Measurements from ENCODE around the gene CLIP3.
"Not testable (repeated sequence)": the region's sequence is repeated elsewhere in the genome, so short reads cannot be mapped to it uniquely, and the experiment has no call there.

The CLIP3 gene

DNA sequence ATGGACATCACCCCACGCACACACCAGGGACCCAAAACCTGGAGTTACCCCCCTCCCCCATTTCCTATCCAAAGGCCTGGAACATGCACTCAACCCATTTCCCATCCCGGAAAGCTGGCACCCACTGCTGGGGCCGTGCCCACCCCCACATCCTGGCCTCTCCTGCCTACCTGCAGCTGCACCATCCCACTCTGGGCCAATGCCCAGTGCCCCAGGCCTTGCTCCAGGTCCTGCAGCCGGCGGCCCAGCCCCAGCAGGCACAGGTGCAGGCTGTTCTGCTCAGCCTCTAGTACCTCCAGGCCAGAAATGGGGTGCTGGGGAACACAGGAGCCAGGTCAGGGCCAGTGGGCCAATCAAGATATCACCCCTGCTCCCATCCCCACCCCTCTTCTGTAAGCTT is 25.7 kb downstream of the CLIP3 start:
- DNase-seq: no peak

- no peak for DNase-seq
Observed at GRCh38 chr19:36003284-36003683, 29.4 kb downstream of the CLIP3 start.

GRCh38 chr19:36001605-36002004 is 31.1 kb downstream of the CLIP3 start:
- DNase-seq: no peak

GRCh38 chr19:35996777-35997176 is 35.9 kb downstream of the CLIP3 start:
- no peak for DNase-seq

DNA sequence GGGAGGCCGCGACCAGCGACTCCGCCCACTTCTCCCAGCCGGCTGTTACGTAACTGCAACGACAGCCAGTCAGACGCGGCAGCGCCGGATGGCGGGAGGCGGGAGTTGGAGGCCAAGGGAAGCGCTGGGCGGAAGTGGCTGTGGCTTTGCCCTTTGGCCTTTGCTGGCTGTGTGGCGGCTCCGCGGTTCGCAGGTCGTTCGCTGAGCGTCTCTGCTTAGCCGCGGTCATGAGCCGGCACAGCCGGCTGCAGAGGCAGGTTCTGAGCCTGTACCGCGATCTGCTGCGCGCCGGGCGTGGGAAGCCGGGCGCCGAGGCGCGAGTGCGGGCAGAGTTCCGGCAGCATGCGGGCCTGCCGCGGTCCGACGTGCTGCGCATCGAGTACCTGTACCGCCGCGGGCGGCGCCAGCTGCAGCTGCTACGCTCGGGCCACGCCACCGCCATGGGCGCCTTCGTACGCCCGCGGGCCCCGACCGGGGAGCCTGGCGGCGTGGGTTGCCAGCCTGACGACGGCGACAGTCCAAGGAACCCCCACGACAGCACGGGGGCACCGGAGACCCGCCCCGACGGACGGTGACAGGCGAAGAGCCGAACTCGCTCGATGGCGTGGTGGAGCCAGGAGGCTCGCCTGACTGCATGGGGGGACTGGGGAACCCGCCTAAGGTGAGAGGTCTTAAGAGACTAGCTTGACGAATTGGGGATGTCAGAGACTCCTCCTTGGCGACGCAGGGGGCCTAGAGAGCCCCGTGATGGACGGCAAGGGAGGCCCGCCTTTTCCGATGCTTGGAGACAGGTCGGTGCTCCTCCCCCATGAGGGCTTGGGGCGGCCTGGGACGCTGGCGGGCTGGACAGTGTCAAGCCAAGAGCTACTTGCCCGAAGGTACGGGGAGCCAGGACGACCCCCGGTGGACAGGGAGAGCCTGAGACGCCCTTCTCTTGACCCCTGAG is 37.4 kb downstream of the CLIP3 start, which contains the start of gene SDHAF1:
Gene SDHAF1 (plus strand): TSS at position 141 of the 946 bp plus-strand sequence. CDS start 87 bp downstream, at position 228.
- DNase-seq: peak; percentile 93

GRCh38 chr19:35993923-35994598 is 38.6 kb downstream of the CLIP3 start:
- no peak for DNase-seq

DNA sequence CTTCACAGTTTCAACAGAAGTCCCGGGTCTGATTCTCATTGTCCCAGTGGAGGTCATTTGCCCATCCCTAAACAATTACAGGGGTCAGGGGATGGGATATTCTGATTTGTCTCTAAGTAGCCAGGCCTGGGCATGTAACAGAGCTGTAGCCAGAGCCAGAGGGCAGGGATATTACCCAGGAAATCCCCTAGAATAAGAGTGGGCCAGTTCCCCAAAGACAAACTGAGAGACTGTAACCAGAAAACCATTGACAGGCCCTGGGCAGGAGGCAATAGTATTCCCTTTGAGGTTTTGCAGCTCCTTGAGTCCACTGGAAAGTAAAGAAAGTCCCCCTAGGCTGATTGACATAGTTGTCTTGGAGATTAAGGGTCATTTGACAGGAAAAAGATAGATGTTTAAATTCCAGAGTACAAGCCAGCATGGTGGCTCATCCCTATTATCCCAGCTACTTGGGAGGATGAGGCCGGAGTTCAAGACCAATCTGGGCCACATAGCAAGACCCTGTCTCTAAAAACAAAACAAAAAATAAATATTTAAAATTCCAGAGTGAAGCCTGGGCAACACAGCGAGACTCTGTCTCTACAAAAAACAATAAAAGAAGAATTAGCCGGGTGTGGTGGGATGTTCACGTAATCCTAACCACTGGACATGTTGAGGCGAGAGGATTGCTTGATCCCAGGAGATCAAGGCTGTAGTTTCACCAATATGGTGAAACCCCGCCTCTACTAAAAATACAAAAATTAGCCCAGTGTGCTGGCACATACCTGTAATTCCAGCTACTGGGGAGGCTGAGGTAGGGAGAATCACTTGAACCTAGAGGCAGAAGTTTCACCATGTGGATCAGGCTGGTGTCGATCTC is 39.5 kb downstream of the CLIP3 start:
- no peak for DNase-seq

DNA sequence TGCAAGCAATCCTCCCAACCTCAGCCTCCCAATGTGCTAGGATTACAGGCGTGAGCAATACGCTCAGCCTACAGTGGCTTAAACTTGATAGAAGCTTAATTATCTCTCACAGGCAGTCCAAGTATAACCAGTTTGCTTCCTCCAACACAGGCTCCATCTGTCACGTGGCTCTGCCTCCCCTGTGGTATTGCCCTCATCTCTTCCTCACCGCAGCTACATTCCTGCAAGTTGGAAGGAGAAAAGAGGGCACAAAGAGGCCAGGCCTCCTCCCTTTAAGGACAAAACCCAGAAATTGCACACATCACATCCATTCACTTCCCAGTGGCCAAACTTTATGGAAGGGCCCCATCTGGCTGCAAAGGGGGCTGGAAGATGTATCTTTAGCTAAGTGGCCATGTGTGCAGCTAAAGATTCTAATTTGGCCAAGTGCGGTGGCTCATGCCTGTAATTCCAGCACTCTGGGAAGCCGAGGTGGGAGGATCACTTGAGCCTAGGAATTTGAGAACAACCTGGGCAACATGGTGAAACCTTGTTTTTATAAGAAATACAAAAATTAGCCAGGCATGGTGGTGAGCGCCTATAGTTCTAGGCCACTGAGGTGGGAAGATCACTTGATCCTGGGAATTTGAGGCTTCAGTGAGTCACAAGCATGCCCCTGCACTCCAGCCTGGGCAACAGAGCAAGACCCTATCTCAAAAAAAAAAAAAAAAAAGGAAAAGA is 40.8 kb downstream of the CLIP3 start:
- no peak for DNase-seq

GRCh38 chr19:35990771-35991730 is 41.6 kb downstream of the CLIP3 start:
- DNase-seq: no peak

DNA sequence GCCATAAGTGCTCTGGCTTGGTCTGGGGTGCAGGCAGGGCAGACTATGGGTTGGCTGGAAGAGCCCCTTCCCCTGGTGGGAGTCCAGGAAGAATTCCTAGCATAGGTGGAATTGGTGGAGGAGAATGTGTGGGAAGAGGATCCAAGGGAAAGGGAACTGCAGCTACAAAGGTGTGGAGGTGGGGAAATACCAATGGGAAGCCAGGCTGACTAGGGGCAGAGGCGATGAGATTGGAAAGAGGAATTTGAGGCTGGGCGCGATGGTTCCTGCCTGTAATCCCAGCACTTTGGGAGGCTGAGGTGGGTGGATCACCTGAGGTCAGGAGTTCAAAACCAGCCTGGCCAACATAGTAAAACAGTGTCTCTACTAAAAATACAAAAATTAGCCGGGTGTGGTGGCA is 42.5 kb downstream of the CLIP3 start:
- no peak for DNase-seq

DNA sequence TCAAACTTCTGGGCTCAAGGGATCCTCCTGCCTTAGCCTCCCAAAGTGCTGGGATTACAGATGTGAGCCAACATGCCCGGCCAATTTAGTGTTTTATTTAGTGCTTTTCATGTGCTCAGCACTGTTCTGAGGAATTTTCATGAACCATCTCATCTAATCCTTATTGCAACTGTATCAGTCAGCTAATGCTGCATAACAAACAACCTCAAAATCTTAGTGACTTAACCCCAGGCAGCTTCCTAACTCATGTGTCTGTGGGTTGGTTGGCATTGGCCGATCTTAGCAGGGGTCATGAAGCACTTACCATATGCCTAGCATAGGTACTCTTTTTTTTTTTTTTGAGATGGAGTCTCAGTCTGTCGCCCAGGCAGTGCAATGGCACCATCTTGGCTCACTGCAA is 43.8 kb downstream of the CLIP3 start:
- DNase-seq: no peak

GRCh38 chr19:35987571-35987896 is 45.1 kb downstream of the CLIP3 start:
- no peak for DNase-seq

- no peak for DNase-seq
Observed at GRCh38 chr19:35986664-35987570, 45.8 kb downstream of the CLIP3 start.

DNA sequence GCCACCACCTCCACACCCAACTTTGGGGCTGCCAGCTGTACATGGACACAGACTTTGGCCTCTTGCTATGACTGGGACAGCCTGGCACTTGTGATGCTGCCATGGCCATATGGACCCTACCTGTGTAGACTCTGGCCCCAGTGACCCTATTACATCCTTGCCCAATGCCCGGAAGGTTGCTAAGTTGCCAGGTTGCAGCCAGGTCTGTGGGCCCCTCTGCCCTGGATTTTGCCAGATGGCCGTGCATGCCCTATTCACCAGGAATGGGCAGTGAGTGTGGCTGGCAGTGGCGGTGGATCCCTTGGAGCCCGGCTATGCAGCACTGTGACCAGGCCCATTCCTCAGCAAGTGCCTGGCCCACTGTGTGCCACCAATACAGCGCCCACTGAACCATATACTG is 46.6 kb downstream of the CLIP3 start:
- DNase-seq: no peak

DNA sequence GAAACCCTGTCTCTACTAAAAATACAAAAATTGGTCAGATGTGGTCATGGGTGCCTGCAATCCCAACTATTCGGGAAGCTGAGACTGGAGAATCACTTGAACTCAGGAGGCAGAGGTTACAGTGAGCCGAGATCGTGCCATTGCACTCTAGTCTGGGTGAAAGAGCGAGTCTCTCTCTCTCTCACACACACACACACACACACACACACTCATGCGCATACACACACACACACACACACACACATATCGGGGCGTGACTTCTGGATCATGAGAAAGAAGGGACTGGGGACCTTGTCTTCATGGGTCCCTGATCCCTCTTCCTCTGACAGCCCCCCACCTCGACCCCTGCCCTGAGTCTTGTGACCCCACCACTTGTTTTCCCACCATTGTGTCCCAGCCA is 49.5 kb downstream of the CLIP3 start:
- DNase-seq: no peak

GRCh38 chr19:35980997-35981396 is 51.7 kb downstream of the CLIP3 start:
- DNase-seq: not testable (repeated sequence)

- no peak for DNase-seq
Observed at GRCh38 chr19:35978832-35979365, 53.8 kb downstream of the CLIP3 start.

DNA sequence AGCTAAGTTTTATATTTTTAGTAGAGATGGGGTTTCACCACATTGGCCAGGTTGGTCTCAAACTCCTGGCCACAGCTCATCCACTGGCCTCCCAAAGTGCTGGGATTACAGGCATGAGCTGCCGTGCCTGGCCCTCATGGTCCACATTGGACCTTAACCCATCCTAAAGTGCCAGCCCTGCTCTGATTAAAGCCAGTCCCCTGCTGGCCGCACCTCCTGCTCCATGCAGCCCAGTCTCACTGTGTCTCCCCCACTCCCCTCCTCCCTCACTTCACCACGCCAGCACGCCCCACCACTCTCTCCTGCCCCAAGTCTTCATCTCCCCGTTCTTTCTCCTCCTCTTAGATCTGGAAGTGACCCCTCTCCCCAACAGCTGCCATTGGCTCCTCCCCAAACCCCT is 54.4 kb downstream of the CLIP3 start:
- DNase-seq: no peak

GRCh38 chr19:35977446-35978222 is 55.0 kb downstream of the CLIP3 start:
- no peak for DNase-seq
